Spleen (tissue), 7 donors: ENCODE measurements around the gene PALM3.

Experiments
- POLR2A ChIP-seq, 3 donors: fragments of 450-650 bp; IDR thresholded peaks; one replicate each; pipeline ENCODE4 v1.5.1; 2017; ENCODE audit warnings: antibody characterized with exemption in 3 of 3, mild to moderate bottlenecking in 1 of 3
- TF ChIP-seq, protein P1 (sequence below), 11 experiments: fragments of 200-600 bp in 7 of 11; fragments of 450-650 bp in 4 of 11; sonication (generic) in 4 of 11; IDR thresholded peaks in 8 of 11; conservative IDR thresholded peaks in 3 of 11; 1 replicate in 7 of 11; 2 replicates in 4 of 11; pipeline versions ENCODE4 v1.4.0 to v1.8.0; 2016 to 2021; ENCODE audit warnings: antibody characterized with exemption in 11 of 11, inconsistent platforms in 4 of 11, mild to moderate bottlenecking in 1 of 11
- donor health status: DM: no; HTN: no; CAD: no; lungs with moderate emphysema.
- donor health status: DM: no; HTN: no; CAD: no.
- donor health status: DM: no; HTN: no; CAD: no.

DNA sequence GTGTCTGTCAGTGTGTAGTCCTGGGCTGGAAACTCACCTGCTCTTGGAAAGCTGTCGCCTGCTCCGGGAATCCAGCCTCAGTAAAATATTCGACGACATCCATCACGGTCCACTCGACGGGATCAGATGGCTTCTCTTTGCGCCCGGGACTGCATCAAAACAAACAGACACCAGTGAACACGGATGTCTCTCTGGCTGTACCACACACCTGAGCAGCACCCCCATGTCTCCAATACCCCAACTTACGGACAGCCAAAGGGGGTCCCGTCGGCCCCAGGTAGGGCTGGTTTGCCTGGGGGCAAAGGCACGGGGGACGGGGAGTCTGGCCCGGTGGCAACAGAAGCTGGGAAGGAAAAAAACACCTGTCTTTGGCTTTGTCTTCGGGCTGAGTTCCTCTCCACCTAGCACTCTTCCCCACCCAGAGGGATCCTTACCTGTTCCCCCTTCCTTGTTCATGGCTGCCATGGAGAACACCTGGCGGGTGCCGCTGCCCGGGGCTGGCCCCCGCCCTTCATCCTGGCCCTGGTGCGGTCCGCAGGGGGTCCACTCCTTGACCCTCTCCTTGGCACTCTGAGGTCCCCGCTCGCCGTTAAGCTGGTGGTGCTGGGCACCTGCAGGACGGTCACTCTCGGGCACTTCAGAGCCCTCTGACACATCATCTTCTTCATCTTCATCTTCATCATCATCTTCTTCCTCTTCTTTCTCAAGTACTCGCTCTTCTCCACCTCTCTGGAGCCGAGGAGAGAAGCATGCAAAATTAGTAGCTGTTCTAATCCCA, 26.9 kb upstream of the PALM3 start:
- TF ChIP-seq, protein P1, sequence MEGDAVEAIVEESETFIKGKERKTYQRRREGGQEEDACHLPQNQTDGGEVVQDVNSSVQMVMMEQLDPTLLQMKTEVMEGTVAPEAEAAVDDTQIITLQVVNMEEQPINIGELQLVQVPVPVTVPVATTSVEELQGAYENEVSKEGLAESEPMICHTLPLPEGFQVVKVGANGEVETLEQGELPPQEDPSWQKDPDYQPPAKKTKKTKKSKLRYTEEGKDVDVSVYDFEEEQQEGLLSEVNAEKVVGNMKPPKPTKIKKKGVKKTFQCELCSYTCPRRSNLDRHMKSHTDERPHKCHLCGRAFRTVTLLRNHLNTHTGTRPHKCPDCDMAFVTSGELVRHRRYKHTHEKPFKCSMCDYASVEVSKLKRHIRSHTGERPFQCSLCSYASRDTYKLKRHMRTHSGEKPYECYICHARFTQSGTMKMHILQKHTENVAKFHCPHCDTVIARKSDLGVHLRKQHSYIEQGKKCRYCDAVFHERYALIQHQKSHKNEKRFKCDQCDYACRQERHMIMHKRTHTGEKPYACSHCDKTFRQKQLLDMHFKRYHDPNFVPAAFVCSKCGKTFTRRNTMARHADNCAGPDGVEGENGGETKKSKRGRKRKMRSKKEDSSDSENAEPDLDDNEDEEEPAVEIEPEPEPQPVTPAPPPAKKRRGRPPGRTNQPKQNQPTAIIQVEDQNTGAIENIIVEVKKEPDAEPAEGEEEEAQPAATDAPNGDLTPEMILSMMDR (IDR thresholded peaks at IDR 0.05 in 8 of 11, conservative IDR thresholded peaks at IDR 0.05 in 3 of 11), result no peak
- TF ChIP-seq POLR2A (IDR thresholded peaks at IDR 0.05), result no peak
